Measurements from ENCODE around the gene PGRMC2.
"Not testable (repeated sequence)": the region's sequence is repeated elsewhere in the genome, so short reads cannot be mapped to it uniquely, and the experiment has no call there.

The PGRMC2 gene

GRCh38 chr4:128249787-128250668 lies 37.6 kb downstream of the PGRMC2 start:
- no peaks in the 10 kb centered on the region for H3K9me3 ChIP-seq (ENCODE audit: low read depth, low read length)
- no peak for TF ChIP-seq EZH2 (IDR thresholded peaks at IDR 0.05)
- no peak for TF ChIP-seq FOXP2 (optimal IDR thresholded peaks at IDR 0.05; ENCODE audit: control extremely low read depth, extremely low read length, insufficient read depth)
- TF ChIP-seq POLR2AphosphoS5 (IDR thresholded peaks at IDR 0.05; ENCODE audit: borderline replicate concordance, low read depth, low read length) = no peak
- H3K36me3 ChIP-seq (ENCODE audit: insufficient read depth, low read length) = no peaks in the 10 kb centered on the region
- no peak overlapping the region for H3K4me3 ChIP-seq
- H3K27ac ChIP-seq = no peak overlapping the region
- no peak for DNase-seq (ENCODE audit: low read depth, low spot score)
- no peak overlapping the region for H3K9ac ChIP-seq (ENCODE audit: insufficient read length)

GRCh38 chr4:128247906-128248305 lies 39.7 kb downstream of the PGRMC2 start:
- no peak for DNase-seq (ENCODE audit: low read depth, low spot score)
- no peaks in the 10 kb centered on the region for H3K9me3 ChIP-seq (ENCODE audit: low read depth, low read length)
- H3K27ac ChIP-seq = no peak overlapping the region
- H3K36me3 ChIP-seq (ENCODE audit: insufficient read depth, low read length) = no peaks in the 10 kb centered on the region
- no peak overlapping the region for H3K9ac ChIP-seq (ENCODE audit: insufficient read length)
- TF ChIP-seq FOXP2 (optimal IDR thresholded peaks at IDR 0.05; ENCODE audit: control extremely low read depth, extremely low read length, insufficient read depth) (no peak), POLR2AphosphoS5 (IDR thresholded peaks at IDR 0.05; ENCODE audit: borderline replicate concordance, low read depth, low read length) (no peak), EZH2 (IDR thresholded peaks at IDR 0.05) (no peak)
- no peak overlapping the region for H3K4me3 ChIP-seq

- H3K9ac ChIP-seq (ENCODE audit: insufficient read length); DNase-seq (ENCODE audit: low read depth, low spot score); H3K4me3 ChIP-seq; H3K27ac ChIP-seq; H3K36me3 ChIP-seq (ENCODE audit: insufficient read depth, low read length); H3K9me3 ChIP-seq (ENCODE audit: low read depth, low read length): not testable (repeated sequence)
These were observed 42.2 kb downstream of the PGRMC2 start for GRCh38 chr4:128245391-128245790.

GRCh38 chr4:128244379-128244778 lies 43.2 kb downstream of the PGRMC2 start:
- Histone ChIP-seq H3K4me3 (no peak overlapping the region), H3K9ac (ENCODE audit: insufficient read length) (no peak overlapping the region), H3K36me3 (ENCODE audit: insufficient read depth, low read length) (no peaks in the 10 kb centered on the region), H3K9me3 (ENCODE audit: low read depth, low read length) (no peaks in the 10 kb centered on the region), H3K27ac (no peak overlapping the region)
- DNase-seq (ENCODE audit: low read depth, low spot score) = no peak
- TF ChIP-seq FOXP2 (optimal IDR thresholded peaks at IDR 0.05; ENCODE audit: control extremely low read depth, extremely low read length, insufficient read depth) = no peak
- no peak for TF ChIP-seq EZH2 (IDR thresholded peaks at IDR 0.05)
- no peak for TF ChIP-seq POLR2AphosphoS5 (IDR thresholded peaks at IDR 0.05; ENCODE audit: borderline replicate concordance, low read depth, low read length)

- H3K9me3 ChIP-seq (ENCODE audit: low read depth, low read length) = no peaks in the 10 kb centered on the region
- DNase-seq (ENCODE audit: low read depth, low spot score) = no peak
- TF ChIP-seq POLR2AphosphoS5 (IDR thresholded peaks at IDR 0.05; ENCODE audit: borderline replicate concordance, low read depth, low read length) (no peak), FOXP2 (optimal IDR thresholded peaks at IDR 0.05; ENCODE audit: control extremely low read depth, extremely low read length, insufficient read depth) (no peak), EZH2 (IDR thresholded peaks at IDR 0.05) (no peak)
- no peak overlapping the region for H3K9ac ChIP-seq (ENCODE audit: insufficient read length)
- no peak overlapping the region for H3K4me3 ChIP-seq
- H3K36me3 ChIP-seq (ENCODE audit: insufficient read depth, low read length) = no peaks in the 10 kb centered on the region
- H3K27ac ChIP-seq = no peak overlapping the region
These were observed 45.0 kb downstream of the PGRMC2 start for GRCh38 chr4:128242601-128243000.

GRCh38 chr4:128241981-128242380 lies 45.6 kb downstream of the PGRMC2 start:
- TF ChIP-seq POLR2AphosphoS5 (IDR thresholded peaks at IDR 0.05; ENCODE audit: borderline replicate concordance, low read depth, low read length) (no peak), EZH2 (IDR thresholded peaks at IDR 0.05) (no peak), FOXP2 (optimal IDR thresholded peaks at IDR 0.05; ENCODE audit: control extremely low read depth, extremely low read length, insufficient read depth) (no peak)
- H3K9me3 ChIP-seq (ENCODE audit: low read depth, low read length) = no peaks in the 10 kb centered on the region
- no peak overlapping the region for H3K9ac ChIP-seq (ENCODE audit: insufficient read length)
- H3K4me3 ChIP-seq = no peak overlapping the region
- H3K27ac ChIP-seq = no peak overlapping the region; the same call in 1 of the 2 replicates
- no peak for DNase-seq (ENCODE audit: low read depth, low spot score)
- H3K36me3 ChIP-seq (ENCODE audit: insufficient read depth, low read length) = no peaks in the 10 kb centered on the region

GRCh38 chr4:128241425-128241913 lies 46.1 kb downstream of the PGRMC2 start:
- no peaks in the 10 kb centered on the region for H3K9me3 ChIP-seq (ENCODE audit: low read depth, low read length)

GRCh38 chr4:128241019-128241418 lies 46.6 kb downstream of the PGRMC2 start:
- TF ChIP-seq EZH2 (IDR thresholded peaks at IDR 0.05) (no peak), FOXP2 (optimal IDR thresholded peaks at IDR 0.05; ENCODE audit: control extremely low read depth, extremely low read length, insufficient read depth) (no peak), POLR2AphosphoS5 (IDR thresholded peaks at IDR 0.05; ENCODE audit: borderline replicate concordance, low read depth, low read length) (no peak)
- Histone ChIP-seq H3K9ac (ENCODE audit: insufficient read length) (no peak overlapping the region), H3K4me3 (no peak overlapping the region), H3K9me3 (ENCODE audit: low read depth, low read length) (no peaks in the 10 kb centered on the region), H3K27ac (no peak overlapping the region), H3K36me3 (ENCODE audit: insufficient read depth, low read length) (no peaks in the 10 kb centered on the region)
- DNase-seq (ENCODE audit: low read depth, low spot score) = no peak

More at GRCh38 chr4:128241425-128241913, 46.1 kb downstream of the PGRMC2 start:
- Histone ChIP-seq H3K27ac (no peak overlapping the region; the same call in 1 of the 2 replicates), H3K36me3 (ENCODE audit: insufficient read depth, low read length) (no peaks in the 10 kb centered on the region), H3K9ac (ENCODE audit: insufficient read length) (no peak overlapping the region), H3K4me3 (no peak overlapping the region)
- TF ChIP-seq POLR2AphosphoS5 (IDR thresholded peaks at IDR 0.05; ENCODE audit: borderline replicate concordance, low read depth, low read length) (no peak), FOXP2 (optimal IDR thresholded peaks at IDR 0.05; ENCODE audit: control extremely low read depth, extremely low read length, insufficient read depth) (no peak), EZH2 (IDR thresholded peaks at IDR 0.05) (no peak)
- no peak for DNase-seq (ENCODE audit: low read depth, low spot score)

All from SK-N-MC (cell line).